Panc1 (cell line): ENCODE measurements around the gene ZNF688. TPM values are rescaled to one million over a fixed set of nuclear protein-coding genes. Genes with fewer than 3 reads are reported as not detected.
"Not testable (repeated sequence)": the region's sequence is repeated elsewhere in the genome, so short reads cannot be mapped to it uniquely, and the experiment has no call there.

ENCODE experiments used
- ATAC-seq: fragments of 200-7000 bp; cut with Tn5 transposase; 2 replicates; pipeline ENCODE4 v1.9.1; 2020; ENCODE audit warnings: mild to moderate bottlenecking, moderate library complexity
- BruUV-seq: library from RNA; stranded (reverse); fragments of 400-500 nt; replicated peaks from 2 replicates; lab custom pipeline; 2021; lab: Mats Ljungman, UMichigan
- CTCF ChIA-PET: fragments of 300-600 bp; sonication (Branson Sonifier 250); formaldehyde crosslinking; loops from one replicate; lab custom pipeline; 2022; ENCODE audit warnings: antibody characterized with exemption; lab: Charles Lee
- POLR2A ChIA-PET: fragments of 300-600 bp; sonication (Branson Sonifier 250); formaldehyde crosslinking; loops from one replicate; lab custom pipeline; 2022; ENCODE audit warnings: antibody characterized with exemption; lab: Charles Lee
- DNase-seq: peaks from one replicate; pipeline ENCODE4 v3.0.0-alpha.2; 2010; ENCODE audit warnings: low read depth, low spot score
- H3K27ac ChIP-seq: 2 replicates; pipeline ENCODE4 v1.5.1; 2011; ENCODE audit warnings: mild to moderate bottlenecking, low read length, inconsistent platforms
- H3K27me3 ChIP-seq: fragments of 200-500 bp; sonication (Bioruptor generic); 2 replicates; pipeline ENCODE4 v1.6.0; 2014; ENCODE audit warnings: low read length, inconsistent platforms; ENCODE audit not compliant: control insufficient read depth, insufficient read depth
- H3K36me3 ChIP-seq: fragments of 200-500 bp; sonication (Bioruptor generic); 2 replicates; pipeline ENCODE4 v1.5.1; 2014; ENCODE audit warnings: inconsistent platforms, mild to moderate bottlenecking, low read length, moderate library complexity; ENCODE audit not compliant: control insufficient read depth, insufficient read depth
- H3K4me1 ChIP-seq: 2 replicates; pipeline ENCODE4 v1.5.1; 2011; ENCODE audit warnings: inconsistent platforms, mild to moderate bottlenecking, low read length, moderate library complexity; ENCODE audit not compliant: control insufficient read depth, insufficient read depth
- H3K4me3 ChIP-seq, 2 experiments: 2 replicates each; pipeline ENCODE4 v1.5.1; 2011 to 2012; ENCODE audit warnings: low read depth in 2 of 2, low read length in 2 of 2, mild to moderate bottlenecking in 2 of 2, inconsistent platforms in 1 of 2, moderate library complexity in 1 of 2
- H3K9me3 ChIP-seq: fragments of 200-500 bp; sonication (Bioruptor generic); 2 replicates; pipeline ENCODE4 v1.5.1; 2014; ENCODE audit warnings: low read depth, mild to moderate bottlenecking, inconsistent platforms, low read length, moderate library complexity; ENCODE audit not compliant: control insufficient read depth, insufficient read depth
- POLR2AphosphoS5 ChIP-seq: IDR thresholded peaks from 2 replicates; pipeline ENCODE4 v1.6.1; 2012; ENCODE audit warnings: mild to moderate bottlenecking, low read depth, low read length, moderate library complexity
- SIN3A ChIP-seq: IDR thresholded peaks from 2 replicates; pipeline ENCODE4 v1.6.1; 2012; ENCODE audit warnings: low read depth, mild to moderate bottlenecking, low read length, moderate library complexity, borderline replicate concordance; ENCODE audit not compliant: insufficient read depth
- TCF7L2 ChIP-seq: IDR thresholded peaks from 2 replicates; pipeline ENCODE4 v1.6.1; 2011; ENCODE audit warnings: mild to moderate bottlenecking, low read depth, low read length, inconsistent platforms
- in situ Hi-C: cut with HindIII; loops from 2 replicates; pipeline ENCODE4 v1.10.0; 2016; ENCODE audit warnings: low sequenced_read_pairs, low pct_unique_long_range_greater_than_20kb
- intact Hi-C: fragments of 100-400 bp; cut with micrococcal nuclease; formaldehyde crosslinking; loops from one replicate; pipeline ENCODE4 v1.10.0; 2022; ENCODE audit not compliant: unreplicated experiment
- total RNA-seq: library from RNA; stranded (reverse); gene quantifications from one replicate; pipeline ENCODE4 v1.2.1, GENCODE V29; 2021; ENCODE audit not compliant: unreplicated experiment
- TF ChIP-seq, protein P1 (sequence below), 2 experiments: IDR thresholded peaks; 2 replicates each; pipeline ENCODE4 v1.6.1; 2011 to 2012; ENCODE audit warnings: low read depth in 2 of 2, control low read depth in 1 of 2, low read length in 1 of 2, mild to moderate bottlenecking in 1 of 2, moderate library complexity in 1 of 2; ENCODE audit not compliant: insufficient read depth in 1 of 2

ZNF688 gene
- total RNA-seq, 1 experiment from 2014 or later = 7.7 TPM

DNA sequence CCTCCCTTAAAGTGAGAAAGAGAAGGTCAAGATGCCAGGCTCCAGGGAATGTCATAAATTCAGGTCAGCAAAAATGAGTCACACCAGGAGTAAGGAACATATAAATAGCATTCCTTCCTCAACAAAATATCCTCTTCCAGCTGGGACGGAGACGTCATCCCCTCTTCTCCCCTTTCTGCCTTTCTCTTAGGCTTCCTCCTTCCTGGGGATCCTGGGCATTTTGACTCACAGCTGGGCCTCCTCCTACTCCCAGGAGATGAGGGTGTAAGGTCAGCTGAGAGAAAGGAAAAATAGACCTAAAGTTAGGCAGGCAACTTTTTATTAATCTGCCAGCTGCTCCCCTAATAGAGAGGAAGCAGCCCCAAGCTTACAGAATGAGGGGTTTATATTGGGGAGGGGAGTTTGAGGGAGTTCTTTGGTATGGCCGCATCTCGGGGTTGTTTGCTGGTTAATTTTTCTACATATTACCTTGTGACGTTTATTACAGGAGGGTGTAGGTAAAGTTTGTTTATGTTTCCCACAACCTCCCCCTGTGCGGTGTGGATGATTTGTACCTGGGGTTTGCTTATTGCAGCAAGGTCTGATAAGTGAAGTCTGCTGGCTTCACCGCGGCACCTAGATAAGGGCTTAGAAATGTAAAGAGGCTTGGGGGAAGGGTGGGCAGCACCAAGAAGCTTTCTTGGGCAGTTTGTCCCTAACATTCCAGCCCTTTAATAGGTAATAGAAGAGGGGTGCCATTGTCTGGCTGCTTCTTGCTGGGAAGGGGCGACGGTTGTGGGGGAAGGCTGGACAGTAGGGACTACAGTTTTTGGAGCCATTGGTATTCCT is 29.8 kb downstream of the ZNF688 start:
- ChIA-PET CTCF (no interaction called here), POLR2A (no interaction called here)
- H3K4me3 ChIP-seq = no peak overlapping the region
- TF ChIP-seq POLR2AphosphoS5 = no peak
- TF ChIP-seq SIN3A = no peak
- TF ChIP-seq TCF7L2 = no peak
- TF ChIP-seq, protein P1, sequence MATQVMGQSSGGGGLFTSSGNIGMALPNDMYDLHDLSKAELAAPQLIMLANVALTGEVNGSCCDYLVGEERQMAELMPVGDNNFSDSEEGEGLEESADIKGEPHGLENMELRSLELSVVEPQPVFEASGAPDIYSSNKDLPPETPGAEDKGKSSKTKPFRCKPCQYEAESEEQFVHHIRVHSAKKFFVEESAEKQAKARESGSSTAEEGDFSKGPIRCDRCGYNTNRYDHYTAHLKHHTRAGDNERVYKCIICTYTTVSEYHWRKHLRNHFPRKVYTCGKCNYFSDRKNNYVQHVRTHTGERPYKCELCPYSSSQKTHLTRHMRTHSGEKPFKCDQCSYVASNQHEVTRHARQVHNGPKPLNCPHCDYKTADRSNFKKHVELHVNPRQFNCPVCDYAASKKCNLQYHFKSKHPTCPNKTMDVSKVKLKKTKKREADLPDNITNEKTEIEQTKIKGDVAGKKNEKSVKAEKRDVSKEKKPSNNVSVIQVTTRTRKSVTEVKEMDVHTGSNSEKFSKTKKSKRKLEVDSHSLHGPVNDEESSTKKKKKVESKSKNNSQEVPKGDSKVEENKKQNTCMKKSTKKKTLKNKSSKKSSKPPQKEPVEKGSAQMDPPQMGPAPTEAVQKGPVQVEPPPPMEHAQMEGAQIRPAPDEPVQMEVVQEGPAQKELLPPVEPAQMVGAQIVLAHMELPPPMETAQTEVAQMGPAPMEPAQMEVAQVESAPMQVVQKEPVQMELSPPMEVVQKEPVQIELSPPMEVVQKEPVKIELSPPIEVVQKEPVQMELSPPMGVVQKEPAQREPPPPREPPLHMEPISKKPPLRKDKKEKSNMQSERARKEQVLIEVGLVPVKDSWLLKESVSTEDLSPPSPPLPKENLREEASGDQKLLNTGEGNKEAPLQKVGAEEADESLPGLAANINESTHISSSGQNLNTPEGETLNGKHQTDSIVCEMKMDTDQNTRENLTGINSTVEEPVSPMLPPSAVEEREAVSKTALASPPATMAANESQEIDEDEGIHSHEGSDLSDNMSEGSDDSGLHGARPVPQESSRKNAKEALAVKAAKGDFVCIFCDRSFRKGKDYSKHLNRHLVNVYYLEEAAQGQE (IDR thresholded peaks at IDR 0.05; ENCODE audit: insufficient read depth in 1 of 2, low read depth in 2 of 2, low read length in 1 of 2) = no peak
- no peaks in the 10 kb centered on the region for H3K9me3 ChIP-seq
- H3K36me3 ChIP-seq = no peaks in the 10 kb centered on the region
- ATAC-seq = no peak
- H3K27me3 ChIP-seq = no peaks in the 10 kb centered on the region
- H3K27ac ChIP-seq = no peak overlapping the region
- in situ Hi-C loops = no loop called here
- peaks cover 4% of the 10 kb centered on the region for H3K4me1 ChIP-seq
- intact Hi-C loops = no loop called here
- BruUV-seq = no TSS peak
- DNase-seq = no peak

DNA sequence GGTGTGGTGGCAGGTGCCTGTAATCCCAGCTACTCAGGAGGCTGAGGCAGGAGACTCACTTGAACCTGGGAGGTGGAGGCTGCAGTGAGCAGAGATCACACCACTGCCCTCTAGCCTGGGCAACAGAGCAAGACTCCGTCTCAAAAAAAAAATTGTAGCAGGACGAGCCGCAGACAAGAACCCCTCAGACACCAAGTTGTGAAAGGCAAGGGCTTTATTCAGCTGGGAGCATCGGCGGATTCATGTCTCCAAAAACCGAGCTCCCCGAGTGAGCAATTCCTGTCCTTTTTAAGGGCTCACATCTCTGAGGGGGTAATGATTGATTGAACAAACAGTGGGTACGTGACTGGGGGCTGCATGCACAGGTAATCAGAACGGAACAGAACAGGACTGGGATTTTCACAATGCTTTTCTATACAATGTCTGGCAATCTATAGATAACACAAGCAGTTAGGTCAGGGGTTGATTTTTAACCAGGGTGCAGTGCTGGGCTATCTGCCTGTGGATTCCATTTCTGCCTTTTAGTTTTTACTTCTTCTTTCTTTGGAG is 30.5 kb downstream of the ZNF688 start:
- ATAC-seq, in situ Hi-C loops, H3K9me3 ChIP-seq, H3K4me3 ChIP-seq, BruUV-seq, H3K27ac ChIP-seq, DNase-seq, CTCF ChIA-PET, H3K4me1 ChIP-seq, POLR2A ChIA-PET, H3K27me3 ChIP-seq, intact Hi-C loops, H3K36me3 ChIP-seq: not testable (repeated sequence)

DNA sequence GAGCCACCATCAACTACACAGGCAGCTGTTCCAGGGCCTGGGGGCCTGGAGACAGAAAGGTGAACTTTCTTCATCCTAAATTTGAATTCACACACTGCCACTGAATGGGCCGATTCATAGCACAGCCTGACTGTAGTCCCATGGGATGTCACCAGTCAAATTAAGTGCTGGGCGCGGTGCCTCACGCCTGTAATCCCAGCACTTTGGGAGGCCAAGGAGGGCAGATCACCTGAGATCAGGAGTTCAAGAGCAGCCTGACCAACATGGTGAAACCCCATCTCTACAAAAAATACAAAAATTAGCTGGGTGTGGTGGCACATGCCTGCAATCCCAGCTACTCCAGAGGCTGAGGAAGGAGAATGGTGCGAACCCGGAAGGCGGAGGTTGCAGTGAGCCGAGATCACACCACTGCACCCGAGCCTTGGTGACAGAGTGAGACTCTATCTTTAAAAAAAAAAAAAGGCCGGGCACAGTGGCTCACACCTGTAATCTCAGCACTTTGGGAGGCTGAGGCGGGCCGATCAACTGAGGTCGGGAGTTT is 31.5 kb downstream of the ZNF688 start:
- DNase-seq, H3K9me3 ChIP-seq, CTCF ChIA-PET, H3K36me3 ChIP-seq, H3K27me3 ChIP-seq, in situ Hi-C loops, H3K4me3 ChIP-seq, POLR2A ChIA-PET, ATAC-seq, BruUV-seq, H3K27ac ChIP-seq, intact Hi-C loops: not testable (repeated sequence)
- H3K4me1 ChIP-seq = peaks cover 16% of the 10 kb centered on the region
